ENCODE data around the gene ADORA2B. TPM values are rescaled to one million over a fixed set of nuclear protein-coding genes. Genes with fewer than 3 reads are reported as not detected.

The ADORA2B gene
- total and polyA plus RNA-seq, 2 experiments from 2014 or later, result 3.3 to 7.9 TPM

DNA sequence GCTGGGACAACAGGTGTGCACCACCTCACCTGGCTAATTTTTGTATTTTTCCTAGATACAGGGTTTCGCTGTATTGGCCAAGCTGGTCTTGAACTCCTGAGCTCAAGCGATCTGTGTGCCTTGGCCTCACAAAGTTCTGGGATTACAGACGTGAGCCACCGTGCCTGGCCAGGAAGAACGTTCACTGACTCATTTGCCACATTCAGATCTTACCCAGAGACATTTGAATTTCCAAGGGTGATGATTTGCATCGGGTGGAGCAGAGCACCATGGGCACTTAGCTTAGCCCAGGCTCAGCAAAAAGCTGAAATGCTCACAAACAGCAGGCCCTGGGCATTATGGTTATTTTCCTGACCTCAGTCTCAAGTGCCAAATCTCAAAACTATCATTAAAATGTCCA lies 14.5 kb upstream of the ADORA2B start:
- Histone ChIP-seq H3K36me3 (ENCODE audit: insufficient read depth) (no peaks in the 10 kb centered on the region), H3K4me3 (no peak overlapping the region), H3K27ac (ENCODE audit: low read depth) (no peak overlapping the region), H3K79me2 (replicated peaks; ENCODE audit: insufficient read depth) (no peaks in the 10 kb centered on the region), H2AFZ (no peak overlapping the region), H3K27me3 (ENCODE audit: insufficient read depth) (no peaks in the 10 kb centered on the region), H3F3A (replicated peaks; ENCODE audit: low read depth) (no peaks in the 10 kb centered on the region), H3K9me2 (ENCODE audit: insufficient read depth) (no peaks in the 10 kb centered on the region), H3K4me2 (no peak overlapping the region), H4K20me1 (replicated peaks; ENCODE audit: insufficient read depth) (no peaks in the 10 kb centered on the region), H3K4me1 (ENCODE audit: insufficient read depth) (no peaks in the 10 kb centered on the region)
- TF ChIP-seq JUNB (IDR thresholded peaks at IDR 0.05; ENCODE audit: unreplicated experiment), result no peak
- TF ChIP-seq EZH2 (IDR thresholded peaks at IDR 0.05; ENCODE audit: low read depth, unreplicated experiment), result no peak
- TF ChIP-seq, protein P1, sequence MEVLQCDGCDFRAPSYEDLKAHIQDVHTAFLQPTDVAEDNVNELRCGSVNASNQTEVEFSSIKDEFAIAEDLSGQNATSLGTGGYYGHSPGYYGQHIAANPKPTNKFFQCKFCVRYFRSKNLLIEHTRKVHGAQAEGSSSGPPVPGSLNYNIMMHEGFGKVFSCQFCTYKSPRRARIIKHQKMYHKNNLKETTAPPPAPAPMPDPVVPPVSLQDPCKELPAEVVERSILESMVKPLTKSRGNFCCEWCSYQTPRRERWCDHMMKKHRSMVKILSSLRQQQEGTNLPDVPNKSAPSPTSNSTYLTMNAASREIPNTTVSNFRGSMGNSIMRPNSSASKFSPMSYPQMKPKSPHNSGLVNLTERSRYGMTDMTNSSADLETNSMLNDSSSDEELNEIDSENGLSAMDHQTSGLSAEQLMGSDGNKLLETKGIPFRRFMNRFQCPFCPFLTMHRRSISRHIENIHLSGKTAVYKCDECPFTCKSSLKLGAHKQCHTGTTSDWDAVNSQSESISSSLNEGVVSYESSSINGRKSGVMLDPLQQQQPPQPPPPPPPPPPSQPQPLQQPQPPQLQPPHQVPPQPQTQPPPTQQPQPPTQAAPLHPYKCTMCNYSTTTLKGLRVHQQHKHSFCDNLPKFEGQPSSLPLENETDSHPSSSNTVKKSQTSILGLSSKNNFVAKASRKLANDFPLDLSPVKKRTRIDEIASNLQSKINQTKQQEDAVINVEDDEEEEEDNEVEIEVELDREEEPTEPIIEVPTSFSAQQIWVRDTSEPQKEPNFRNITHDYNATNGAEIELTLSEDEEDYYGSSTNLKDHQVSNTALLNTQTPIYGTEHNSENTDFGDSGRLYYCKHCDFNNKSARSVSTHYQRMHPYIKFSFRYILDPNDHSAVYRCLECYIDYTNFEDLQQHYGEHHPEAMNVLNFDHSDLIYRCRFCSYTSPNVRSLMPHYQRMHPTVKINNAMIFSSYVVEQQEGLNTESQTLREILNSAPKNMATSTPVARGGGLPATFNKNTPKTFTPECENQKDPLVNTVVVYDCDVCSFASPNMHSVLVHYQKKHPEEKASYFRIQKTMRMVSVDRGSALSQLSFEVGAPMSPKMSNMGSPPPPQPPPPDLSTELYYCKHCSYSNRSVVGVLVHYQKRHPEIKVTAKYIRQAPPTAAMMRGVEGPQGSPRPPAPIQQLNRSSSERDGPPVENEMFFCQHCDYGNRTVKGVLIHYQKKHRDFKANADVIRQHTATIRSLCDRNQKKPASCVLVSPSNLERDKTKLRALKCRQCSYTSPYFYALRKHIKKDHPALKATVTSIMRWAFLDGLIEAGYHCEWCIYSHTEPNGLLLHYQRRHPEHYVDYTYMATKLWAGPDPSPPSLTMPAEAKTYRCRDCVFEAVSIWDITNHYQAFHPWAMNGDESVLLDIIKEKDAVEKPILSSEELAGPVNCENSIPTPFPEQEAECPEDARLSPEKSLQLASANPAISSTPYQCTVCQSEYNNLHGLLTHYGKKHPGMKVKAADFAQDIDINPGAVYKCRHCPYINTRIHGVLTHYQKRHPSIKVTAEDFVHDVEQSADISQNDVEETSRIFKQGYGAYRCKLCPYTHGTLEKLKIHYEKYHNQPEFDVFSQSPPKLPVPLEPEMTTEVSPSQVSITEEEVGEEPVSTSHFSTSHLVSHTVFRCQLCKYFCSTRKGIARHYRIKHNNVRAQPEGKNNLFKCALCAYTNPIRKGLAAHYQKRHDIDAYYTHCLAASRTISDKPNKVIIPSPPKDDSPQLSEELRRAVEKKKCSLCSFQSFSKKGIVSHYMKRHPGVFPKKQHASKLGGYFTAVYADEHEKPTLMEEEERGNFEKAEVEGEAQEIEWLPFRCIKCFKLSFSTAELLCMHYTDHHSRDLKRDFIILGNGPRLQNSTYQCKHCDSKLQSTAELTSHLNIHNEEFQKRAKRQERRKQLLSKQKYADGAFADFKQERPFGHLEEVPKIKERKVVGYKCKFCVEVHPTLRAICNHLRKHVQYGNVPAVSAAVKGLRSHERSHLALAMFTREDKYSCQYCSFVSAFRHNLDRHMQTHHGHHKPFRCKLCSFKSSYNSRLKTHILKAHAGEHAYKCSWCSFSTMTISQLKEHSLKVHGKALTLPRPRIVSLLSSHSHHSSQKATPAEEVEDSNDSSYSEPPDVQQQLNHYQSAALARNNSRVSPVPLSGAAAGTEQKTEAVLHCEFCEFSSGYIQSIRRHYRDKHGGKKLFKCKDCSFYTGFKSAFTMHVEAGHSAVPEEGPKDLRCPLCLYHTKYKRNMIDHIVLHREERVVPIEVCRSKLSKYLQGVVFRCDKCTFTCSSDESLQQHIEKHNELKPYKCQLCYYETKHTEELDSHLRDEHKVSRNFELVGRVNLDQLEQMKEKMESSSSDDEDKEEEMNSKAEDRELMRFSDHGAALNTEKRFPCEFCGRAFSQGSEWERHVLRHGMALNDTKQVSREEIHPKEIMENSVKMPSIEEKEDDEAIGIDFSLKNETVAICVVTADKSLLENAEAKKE (CRISPR knock-in tag; IDR thresholded peaks at IDR 0.05), result no peak
- TF ChIP-seq, protein P2, sequence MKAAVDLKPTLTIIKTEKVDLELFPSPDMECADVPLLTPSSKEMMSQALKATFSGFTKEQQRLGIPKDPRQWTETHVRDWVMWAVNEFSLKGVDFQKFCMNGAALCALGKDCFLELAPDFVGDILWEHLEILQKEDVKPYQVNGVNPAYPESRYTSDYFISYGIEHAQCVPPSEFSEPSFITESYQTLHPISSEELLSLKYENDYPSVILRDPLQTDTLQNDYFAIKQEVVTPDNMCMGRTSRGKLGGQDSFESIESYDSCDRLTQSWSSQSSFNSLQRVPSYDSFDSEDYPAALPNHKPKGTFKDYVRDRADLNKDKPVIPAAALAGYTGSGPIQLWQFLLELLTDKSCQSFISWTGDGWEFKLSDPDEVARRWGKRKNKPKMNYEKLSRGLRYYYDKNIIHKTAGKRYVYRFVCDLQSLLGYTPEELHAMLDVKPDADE (IDR thresholded peaks at IDR 0.05), result no peak
- TF ChIP-seq, protein P3, sequence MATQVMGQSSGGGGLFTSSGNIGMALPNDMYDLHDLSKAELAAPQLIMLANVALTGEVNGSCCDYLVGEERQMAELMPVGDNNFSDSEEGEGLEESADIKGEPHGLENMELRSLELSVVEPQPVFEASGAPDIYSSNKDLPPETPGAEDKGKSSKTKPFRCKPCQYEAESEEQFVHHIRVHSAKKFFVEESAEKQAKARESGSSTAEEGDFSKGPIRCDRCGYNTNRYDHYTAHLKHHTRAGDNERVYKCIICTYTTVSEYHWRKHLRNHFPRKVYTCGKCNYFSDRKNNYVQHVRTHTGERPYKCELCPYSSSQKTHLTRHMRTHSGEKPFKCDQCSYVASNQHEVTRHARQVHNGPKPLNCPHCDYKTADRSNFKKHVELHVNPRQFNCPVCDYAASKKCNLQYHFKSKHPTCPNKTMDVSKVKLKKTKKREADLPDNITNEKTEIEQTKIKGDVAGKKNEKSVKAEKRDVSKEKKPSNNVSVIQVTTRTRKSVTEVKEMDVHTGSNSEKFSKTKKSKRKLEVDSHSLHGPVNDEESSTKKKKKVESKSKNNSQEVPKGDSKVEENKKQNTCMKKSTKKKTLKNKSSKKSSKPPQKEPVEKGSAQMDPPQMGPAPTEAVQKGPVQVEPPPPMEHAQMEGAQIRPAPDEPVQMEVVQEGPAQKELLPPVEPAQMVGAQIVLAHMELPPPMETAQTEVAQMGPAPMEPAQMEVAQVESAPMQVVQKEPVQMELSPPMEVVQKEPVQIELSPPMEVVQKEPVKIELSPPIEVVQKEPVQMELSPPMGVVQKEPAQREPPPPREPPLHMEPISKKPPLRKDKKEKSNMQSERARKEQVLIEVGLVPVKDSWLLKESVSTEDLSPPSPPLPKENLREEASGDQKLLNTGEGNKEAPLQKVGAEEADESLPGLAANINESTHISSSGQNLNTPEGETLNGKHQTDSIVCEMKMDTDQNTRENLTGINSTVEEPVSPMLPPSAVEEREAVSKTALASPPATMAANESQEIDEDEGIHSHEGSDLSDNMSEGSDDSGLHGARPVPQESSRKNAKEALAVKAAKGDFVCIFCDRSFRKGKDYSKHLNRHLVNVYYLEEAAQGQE (IDR thresholded peaks at IDR 0.05; ENCODE audit: unreplicated experiment), result no peak
- TF ChIP-seq NANOG (IDR thresholded peaks at IDR 0.05; ENCODE audit: borderline replicate concordance), result no peak
- TF ChIP-seq EZH2phosphoT487 (IDR thresholded peaks at IDR 0.05; ENCODE audit: unreplicated experiment), result no peak
- TF ChIP-seq STAT1 (IDR thresholded peaks at IDR 0.05; ENCODE audit: unreplicated experiment), result no peak
- TF ChIP-seq, protein P4, sequence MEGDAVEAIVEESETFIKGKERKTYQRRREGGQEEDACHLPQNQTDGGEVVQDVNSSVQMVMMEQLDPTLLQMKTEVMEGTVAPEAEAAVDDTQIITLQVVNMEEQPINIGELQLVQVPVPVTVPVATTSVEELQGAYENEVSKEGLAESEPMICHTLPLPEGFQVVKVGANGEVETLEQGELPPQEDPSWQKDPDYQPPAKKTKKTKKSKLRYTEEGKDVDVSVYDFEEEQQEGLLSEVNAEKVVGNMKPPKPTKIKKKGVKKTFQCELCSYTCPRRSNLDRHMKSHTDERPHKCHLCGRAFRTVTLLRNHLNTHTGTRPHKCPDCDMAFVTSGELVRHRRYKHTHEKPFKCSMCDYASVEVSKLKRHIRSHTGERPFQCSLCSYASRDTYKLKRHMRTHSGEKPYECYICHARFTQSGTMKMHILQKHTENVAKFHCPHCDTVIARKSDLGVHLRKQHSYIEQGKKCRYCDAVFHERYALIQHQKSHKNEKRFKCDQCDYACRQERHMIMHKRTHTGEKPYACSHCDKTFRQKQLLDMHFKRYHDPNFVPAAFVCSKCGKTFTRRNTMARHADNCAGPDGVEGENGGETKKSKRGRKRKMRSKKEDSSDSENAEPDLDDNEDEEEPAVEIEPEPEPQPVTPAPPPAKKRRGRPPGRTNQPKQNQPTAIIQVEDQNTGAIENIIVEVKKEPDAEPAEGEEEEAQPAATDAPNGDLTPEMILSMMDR (conservative IDR thresholded peaks at IDR 0.05; ENCODE audit: low read depth in 2 of 2), result no peak
- no peak for TF ChIP-seq ZNF114 (CRISPR knock-in tag; IDR thresholded peaks at IDR 0.05)
- no peak for TF ChIP-seq CREB1 (CRISPR knock-in tag; IDR thresholded peaks at IDR 0.05; ENCODE audit: low read depth)
- H3K27me3 Mint-ChIP-seq (ENCODE audit: insufficient read depth, low read depth, poor library complexity), result no peaks in the 10 kb centered on the region
- no peak for DNase-seq (ENCODE audit: low spot score)
- peaks cover 5% of the 10 kb centered on the region; the same call in 2 of the 3 replicates for H3K4me1 Mint-ChIP-seq
- no peak overlapping the region for H3K4me3 Mint-ChIP-seq
- no peak overlapping the region for H3K27ac Mint-ChIP-seq
- H3K36me3 Mint-ChIP-seq (ENCODE audit: low read depth), result no peaks in the 10 kb centered on the region
- ATAC-seq, result no peak
- no peaks in the 10 kb centered on the region for H3K9me3 Mint-ChIP-seq
